Uterus (tissue), 2 donors: ENCODE results near the gene SETDB2.

Experiments used
- CTCF ChIP-seq, 4 experiments: fragments of 200-600 bp in 2 of 4; fragments of 450-650 bp in 2 of 4; sonication (generic) in 2 of 4; IDR thresholded peaks; one replicate each; pipeline ENCODE4 v1.5.1; 2016 to 2019; ENCODE audit warnings: antibody characterized with exemption in 4 of 4, mild to moderate bottlenecking in 2 of 4, moderate library complexity in 1 of 4
- POLR2A ChIP-seq, 2 donors: fragments of 450-650 bp; IDR thresholded peaks; one replicate each; pipeline ENCODE4 v1.6.1; 2016; ENCODE audit warnings: antibody characterized with exemption in 2 of 2, mild to moderate bottlenecking in 1 of 2, moderate library complexity in 1 of 2

GRCh38 chr13:49404703-49405020 lies 39.4 kb upstream of the SETDB2 start:
- TF ChIP-seq CTCF (IDR thresholded peaks at IDR 0.05): no peak
- no peak for TF ChIP-seq POLR2A (IDR thresholded peaks at IDR 0.05)
